ENCODE results near the gene PDXDC1.
A peak's percentile ranks its signal among the peaks of the same experiment; 100 is the strongest.

Gene PDXDC1

GRCh38 chr16:14955546-14956231 is 19.1 kb upstream of the PDXDC1 start:
- no peaks in the 10 kb centered on the region for H3K9me3 ChIP-seq
- intact Hi-C loops (cut with DNase I; ENCODE audit: low total_unique reads), result no loop called here
- DNase-seq, result peak in 1 of 2 donors; percentile 66

GRCh38 chr16:14957576-14958322 is 17.1 kb upstream of the PDXDC1 start:
- Histone ChIP-seq H3K4me3 (no peak overlapping the region), H3K36me3 (no peaks in the 10 kb centered on the region), H3K27me3 (no peaks in the 10 kb centered on the region), H3K9me3 (no peaks in the 10 kb centered on the region), H3K27ac (no peak overlapping the region), H3K4me1 (no peaks in the 10 kb centered on the region)
- TF ChIP-seq, protein P1, sequence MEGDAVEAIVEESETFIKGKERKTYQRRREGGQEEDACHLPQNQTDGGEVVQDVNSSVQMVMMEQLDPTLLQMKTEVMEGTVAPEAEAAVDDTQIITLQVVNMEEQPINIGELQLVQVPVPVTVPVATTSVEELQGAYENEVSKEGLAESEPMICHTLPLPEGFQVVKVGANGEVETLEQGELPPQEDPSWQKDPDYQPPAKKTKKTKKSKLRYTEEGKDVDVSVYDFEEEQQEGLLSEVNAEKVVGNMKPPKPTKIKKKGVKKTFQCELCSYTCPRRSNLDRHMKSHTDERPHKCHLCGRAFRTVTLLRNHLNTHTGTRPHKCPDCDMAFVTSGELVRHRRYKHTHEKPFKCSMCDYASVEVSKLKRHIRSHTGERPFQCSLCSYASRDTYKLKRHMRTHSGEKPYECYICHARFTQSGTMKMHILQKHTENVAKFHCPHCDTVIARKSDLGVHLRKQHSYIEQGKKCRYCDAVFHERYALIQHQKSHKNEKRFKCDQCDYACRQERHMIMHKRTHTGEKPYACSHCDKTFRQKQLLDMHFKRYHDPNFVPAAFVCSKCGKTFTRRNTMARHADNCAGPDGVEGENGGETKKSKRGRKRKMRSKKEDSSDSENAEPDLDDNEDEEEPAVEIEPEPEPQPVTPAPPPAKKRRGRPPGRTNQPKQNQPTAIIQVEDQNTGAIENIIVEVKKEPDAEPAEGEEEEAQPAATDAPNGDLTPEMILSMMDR (IDR thresholded peaks at IDR 0.05), result no peak
- DNase-seq, result peak in 1 of 2 donors; percentile 68
- intact Hi-C loops (cut with DNase I; ENCODE audit: low total_unique reads), result no loop called here

More at GRCh38 chr16:14955546-14956231, 19.1 kb upstream of the PDXDC1 start:
- no peaks in the 10 kb centered on the region for H3K4me1 ChIP-seq
- no peaks in the 10 kb centered on the region for H3K27me3 ChIP-seq
- TF ChIP-seq, protein P1 (IDR thresholded peaks at IDR 0.05), result no peak
- H3K4me3 ChIP-seq, result no peak overlapping the region
- H3K27ac ChIP-seq, result no peak overlapping the region
- no peaks in the 10 kb centered on the region for H3K36me3 ChIP-seq

- H3K27ac ChIP-seq, result no peak overlapping the region
- no peaks in the 10 kb centered on the region for H3K36me3 ChIP-seq
- no peaks in the 10 kb centered on the region for H3K4me1 ChIP-seq
- intact Hi-C loops (cut with DNase I; ENCODE audit: low total_unique reads), result no loop called here
- H3K4me3 ChIP-seq, result no peak overlapping the region
- TF ChIP-seq, protein P1 (IDR thresholded peaks at IDR 0.05), result no peak
- DNase-seq, result no peak
- no peaks in the 10 kb centered on the region for H3K9me3 ChIP-seq
- no peaks in the 10 kb centered on the region for H3K27me3 ChIP-seq
Measured at GRCh38 chr16:14958323-14958600, 16.6 kb upstream of the PDXDC1 start.

- no peak for DNase-seq
- H3K4me1 ChIP-seq, result no peaks in the 10 kb centered on the region
- H3K9me3 ChIP-seq, result no peaks in the 10 kb centered on the region
- H3K27me3 ChIP-seq, result no peaks in the 10 kb centered on the region
- intact Hi-C loops (cut with DNase I; ENCODE audit: low total_unique reads), result no loop called here
- TF ChIP-seq, protein P1 (IDR thresholded peaks at IDR 0.05), result no peak
- no peak overlapping the region for H3K27ac ChIP-seq
- no peaks in the 10 kb centered on the region for H3K36me3 ChIP-seq
- H3K4me3 ChIP-seq, result no peak overlapping the region
Measured at GRCh38 chr16:14958970-14959369, 15.9 kb upstream of the PDXDC1 start.

GRCh38 chr16:14961405-14962186 is 13.2 kb upstream of the PDXDC1 start:
- Histone ChIP-seq H3K36me3 (no peaks in the 10 kb centered on the region), H3K4me3 (no peak overlapping the region), H3K4me1 (no peaks in the 10 kb centered on the region), H3K27me3 (no peaks in the 10 kb centered on the region), H3K27ac (no peak overlapping the region), H3K9me3 (no peaks in the 10 kb centered on the region)
- TF ChIP-seq, protein P1 (IDR thresholded peaks at IDR 0.05), result no peak
- intact Hi-C loops (cut with DNase I; ENCODE audit: low total_unique reads), result no loop called here
- DNase-seq, result peak in 1 of 2 donors; percentile 54
